ENCODE data around the gene CBFB.

The CBFB gene

GRCh38 chr16:67141391-67141790 is 112.4 kb downstream of the CBFB start:
- no peak for DNase-seq (ENCODE audit: extremely low read depth, insufficient read length)
- peaks cover 29% of the 10 kb centered on the region for H3K36me3 ChIP-seq (ENCODE audit: control insufficient read depth, insufficient read depth, low read length)
- H3K27me3 ChIP-seq (replicated peaks; ENCODE audit: control insufficient read depth, insufficient read depth, low read length): no peaks in the 10 kb centered on the region
- H3K4me3 ChIP-seq (replicated peaks; ENCODE audit: low read depth, low read length): no peak overlapping the region
- TF ChIP-seq CTCF (IDR thresholded peaks at IDR 0.05; ENCODE audit: insufficient read depth, low read length, poor library complexity, severe bottlenecking): no peak

GRCh38 chr16:67142342-67142741 is 113.4 kb downstream of the CBFB start:
- H3K36me3 ChIP-seq (ENCODE audit: control insufficient read depth, insufficient read depth, low read length): peaks cover 35% of the 10 kb centered on the region
- no peaks in the 10 kb centered on the region for H3K27me3 ChIP-seq (replicated peaks; ENCODE audit: control insufficient read depth, insufficient read depth, low read length)
- no peak for TF ChIP-seq CTCF (IDR thresholded peaks at IDR 0.05; ENCODE audit: insufficient read depth, low read length, poor library complexity, severe bottlenecking)
- DNase-seq (ENCODE audit: extremely low read depth, insufficient read length): no peak
- no peak overlapping the region for H3K4me3 ChIP-seq (replicated peaks; ENCODE audit: low read depth, low read length)

- TF ChIP-seq CTCF (IDR thresholded peaks at IDR 0.05; ENCODE audit: insufficient read depth, low read length, poor library complexity, severe bottlenecking): no peak
- peaks cover 39% of the 10 kb centered on the region for H3K36me3 ChIP-seq (ENCODE audit: control insufficient read depth, insufficient read depth, low read length)
Observed at GRCh38 chr16:67144943-67145342, 116.0 kb downstream of the CBFB start.

GRCh38 chr16:67145746-67146145 is 116.8 kb downstream of the CBFB start:
- DNase-seq (ENCODE audit: extremely low read depth, insufficient read length): no peak
- no peak for TF ChIP-seq CTCF (IDR thresholded peaks at IDR 0.05; ENCODE audit: insufficient read depth, low read length, poor library complexity, severe bottlenecking)
- Histone ChIP-seq H3K27me3 (replicated peaks; ENCODE audit: control insufficient read depth, insufficient read depth, low read length) (no peaks in the 10 kb centered on the region), H3K36me3 (ENCODE audit: control insufficient read depth, insufficient read depth, low read length) (peaks cover 39% of the 10 kb centered on the region), H3K4me3 (replicated peaks; ENCODE audit: low read depth, low read length) (no peak overlapping the region)

More at GRCh38 chr16:67144943-67145342, 116.0 kb downstream of the CBFB start:
- H3K27me3 ChIP-seq (replicated peaks; ENCODE audit: control insufficient read depth, insufficient read depth, low read length): no peaks in the 10 kb centered on the region
- no peak overlapping the region for H3K4me3 ChIP-seq (replicated peaks; ENCODE audit: low read depth, low read length)
- no peak for DNase-seq (ENCODE audit: extremely low read depth, insufficient read length)

- Histone ChIP-seq H3K4me3 (replicated peaks; ENCODE audit: low read depth, low read length) (no peak overlapping the region), H3K27me3 (replicated peaks; ENCODE audit: control insufficient read depth, insufficient read depth, low read length) (no peaks in the 10 kb centered on the region), H3K36me3 (ENCODE audit: control insufficient read depth, insufficient read depth, low read length) (peaks cover 37% of the 10 kb centered on the region)
- DNase-seq (ENCODE audit: extremely low read depth, insufficient read length): no peak
- TF ChIP-seq CTCF (IDR thresholded peaks at IDR 0.05; ENCODE audit: insufficient read depth, low read length, poor library complexity, severe bottlenecking): no peak
Observed at GRCh38 chr16:67146523-67147357, 117.8 kb downstream of the CBFB start.
